Gastroesophageal sphincter (tissue), 3 donors: ENCODE measurements around the gene EXOC4.

Experiments used
- EP300 ChIP-seq: sonication (generic); formaldehyde crosslinking; IDR thresholded peaks from one replicate; pipeline ENCODE4 v1.6.1; 2017; ENCODE audit warnings: antibody characterized with exemption, mild to moderate bottlenecking
- POLR2A ChIP-seq, 2 donors: fragments of 450-650 bp; IDR thresholded peaks; one replicate each; pipeline ENCODE4 v1.6.1; 2017; ENCODE audit warnings: antibody characterized with exemption in 2 of 2, mild to moderate bottlenecking in 2 of 2, moderate library complexity in 1 of 2
- POLR2AphosphoS5 ChIP-seq: sonication (generic); formaldehyde crosslinking; IDR thresholded peaks from one replicate; pipeline ENCODE4 v1.6.1; 2017; ENCODE audit warnings: antibody characterized with exemption
- TF ChIP-seq, protein P1 (sequence below), 4 experiments: fragments of 200-600 bp in 2 of 4; fragments of 450-650 bp in 2 of 4; sonication (generic) in 1 of 4; IDR thresholded peaks; one replicate each; pipeline ENCODE4 v1.5.1; 2017 to 2019; ENCODE audit warnings: antibody characterized with exemption in 4 of 4, mild to moderate bottlenecking in 2 of 4, moderate library complexity in 2 of 4

DNA sequence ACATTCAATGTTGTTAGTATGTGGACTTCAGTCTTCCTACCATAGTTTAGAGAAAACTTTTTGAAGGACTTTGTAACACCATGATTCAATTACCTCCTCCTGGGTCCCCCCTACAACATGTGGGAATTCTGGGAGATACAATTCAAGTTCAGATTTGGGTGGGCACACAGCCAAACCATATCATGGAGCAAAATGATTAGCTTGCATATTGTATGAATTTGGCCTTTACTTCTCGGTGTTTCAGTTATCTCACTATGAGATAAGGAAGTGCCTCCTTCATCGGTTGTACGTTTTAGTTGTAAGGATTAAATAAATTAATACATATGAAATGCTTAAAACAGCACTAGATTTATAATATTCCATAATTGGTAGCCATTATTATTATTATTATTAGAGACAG is 428.7 kb downstream of the EXOC4 start:
- TF ChIP-seq, protein P1, sequence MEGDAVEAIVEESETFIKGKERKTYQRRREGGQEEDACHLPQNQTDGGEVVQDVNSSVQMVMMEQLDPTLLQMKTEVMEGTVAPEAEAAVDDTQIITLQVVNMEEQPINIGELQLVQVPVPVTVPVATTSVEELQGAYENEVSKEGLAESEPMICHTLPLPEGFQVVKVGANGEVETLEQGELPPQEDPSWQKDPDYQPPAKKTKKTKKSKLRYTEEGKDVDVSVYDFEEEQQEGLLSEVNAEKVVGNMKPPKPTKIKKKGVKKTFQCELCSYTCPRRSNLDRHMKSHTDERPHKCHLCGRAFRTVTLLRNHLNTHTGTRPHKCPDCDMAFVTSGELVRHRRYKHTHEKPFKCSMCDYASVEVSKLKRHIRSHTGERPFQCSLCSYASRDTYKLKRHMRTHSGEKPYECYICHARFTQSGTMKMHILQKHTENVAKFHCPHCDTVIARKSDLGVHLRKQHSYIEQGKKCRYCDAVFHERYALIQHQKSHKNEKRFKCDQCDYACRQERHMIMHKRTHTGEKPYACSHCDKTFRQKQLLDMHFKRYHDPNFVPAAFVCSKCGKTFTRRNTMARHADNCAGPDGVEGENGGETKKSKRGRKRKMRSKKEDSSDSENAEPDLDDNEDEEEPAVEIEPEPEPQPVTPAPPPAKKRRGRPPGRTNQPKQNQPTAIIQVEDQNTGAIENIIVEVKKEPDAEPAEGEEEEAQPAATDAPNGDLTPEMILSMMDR (IDR thresholded peaks at IDR 0.05): no peak
- TF ChIP-seq EP300 (no peak), POLR2A (IDR thresholded peaks at IDR 0.05) (no peak), POLR2AphosphoS5 (no peak)
